Caco-2 (cell line): Measurements from ENCODE around the gene LRP1. TPM values are rescaled to one million over a fixed set of nuclear protein-coding genes. Genes with fewer than 3 reads are reported as not detected.

Experiments used
- BruUV-seq: library from RNA; stranded (reverse); fragments of 400-500 nt; replicated peaks from 2 replicates; lab custom pipeline; 2021; lab: Mats Ljungman, UMichigan
- CTCF ChIA-PET: fragments of 300-600 bp; sonication (Branson Sonifier 250); formaldehyde crosslinking; loops from one replicate; lab custom pipeline; 2022; ENCODE audit warnings: antibody characterized with exemption; lab: Charles Lee
- POLR2A ChIA-PET: fragments of 300-600 bp; sonication (Branson Sonifier 250); formaldehyde crosslinking; loops from one replicate; lab custom pipeline; 2022; ENCODE audit warnings: antibody characterized with exemption; lab: Charles Lee
- DNase-seq, 2 experiments: peaks; one replicate each; pipeline versions ENCODE4 v3.0.0 to v3.0.0-alpha.2; 2020 to 2022
- H3K27me3 ChIP-seq: replicated peaks from 2 replicates; pipeline ENCODE4 v1.6.0; 2011; ENCODE audit warnings: low read length; ENCODE audit not compliant: control insufficient read depth, insufficient read depth
- H3K36me3 ChIP-seq: 2 replicates; pipeline ENCODE4 v1.5.1; 2011; ENCODE audit warnings: low read length; ENCODE audit not compliant: control insufficient read depth, insufficient read depth
- H3K4me1 ChIP-seq: fragments of 250-450 bp; sonication (Bioruptor Pico); 2 replicates; pipeline ENCODE4 v1.5.1; 2020; ENCODE audit warnings: mild to moderate bottlenecking
- H3K4me3 ChIP-seq: 2 replicates; pipeline ENCODE4 v1.5.1; 2011; ENCODE audit warnings: low read depth, mild to moderate bottlenecking, control low read depth, low read length
- H3K9me3 ChIP-seq: fragments of 250-450 bp; sonication (Bioruptor Pico); 2 replicates; pipeline ENCODE4 v1.5.1; 2020; ENCODE audit warnings: mild to moderate bottlenecking, moderate library complexity
- H3K27ac Mint-ChIP-seq: one replicate; pipeline ENCODE4 v1.8.0; 2022; ENCODE audit warnings: mixed read lengths; ENCODE audit not compliant: unreplicated experiment
- H3K27me3 Mint-ChIP-seq: one replicate; pipeline ENCODE4 v1.8.0; 2022; ENCODE audit warnings: mixed read lengths; ENCODE audit not compliant: insufficient read depth, unreplicated experiment
- H3K36me3 Mint-ChIP-seq: one replicate; pipeline ENCODE4 v1.8.0; 2022; ENCODE audit warnings: mild to moderate bottlenecking, mixed read lengths; ENCODE audit not compliant: insufficient read depth, unreplicated experiment
- H3K4me1 Mint-ChIP-seq: one replicate; pipeline ENCODE4 v1.8.0; 2022; ENCODE audit warnings: low read depth, mixed read lengths; ENCODE audit not compliant: unreplicated experiment
- H3K4me3 Mint-ChIP-seq: one replicate; pipeline ENCODE4 v1.8.0; 2022; ENCODE audit warnings: mild to moderate bottlenecking, moderate library complexity, mixed read lengths; ENCODE audit not compliant: unreplicated experiment
- H3K9me3 Mint-ChIP-seq: one replicate; pipeline ENCODE4 v1.8.0; 2022; ENCODE audit warnings: mixed read lengths; ENCODE audit not compliant: unreplicated experiment
- intact Hi-C: fragments of 100-400 bp; cut with micrococcal nuclease; formaldehyde crosslinking; loops from one replicate; pipeline ENCODE4 v1.10.0; 2022; ENCODE audit not compliant: unreplicated experiment
- total RNA-seq: library from RNA; stranded (reverse); gene quantifications from 2 replicates; pipeline ENCODE4 v1.2.3, GENCODE V29; 2022
- TF ChIP-seq, protein P1 (sequence below), 2 experiments: fragments of 200-600 bp in 1 of 2; IDR thresholded peaks; 1 replicate in 1 of 2; 2 replicates in 1 of 2; pipeline versions ENCODE4 v1.5.1 to v1.8.0; 2011 to 2022; ENCODE audit warnings: antibody characterized with exemption in 1 of 2, control low read depth in 1 of 2, inconsistent platforms in 1 of 2, low read depth in 1 of 2, low read length in 1 of 2, mild to moderate bottlenecking in 1 of 2, moderate library complexity in 1 of 2; ENCODE audit not compliant: insufficient read depth in 1 of 2, severe bottlenecking in 1 of 2, unreplicated experiment in 1 of 2

The LRP1 gene
- total RNA-seq, 1 experiment from 2014 or later = 111 TPM

DNA sequence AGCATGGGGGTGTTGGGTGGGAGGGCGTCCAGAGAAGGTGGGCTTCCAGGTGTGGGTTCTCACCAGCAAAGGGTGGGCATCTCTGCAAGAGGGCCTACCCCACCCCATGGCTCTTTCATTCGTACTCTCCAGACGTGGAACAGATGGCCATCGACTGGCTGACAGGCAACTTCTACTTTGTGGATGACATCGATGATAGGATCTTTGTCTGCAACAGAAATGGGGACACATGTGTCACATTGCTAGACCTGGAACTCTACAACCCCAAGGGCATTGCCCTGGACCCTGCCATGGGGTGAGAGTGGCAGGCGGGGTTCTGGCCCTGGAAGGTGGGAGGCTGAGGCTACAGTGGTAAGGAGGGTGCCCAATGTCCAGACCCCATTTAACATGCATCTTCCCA lies 25.8 kb downstream of the LRP1 start:
- no peak for DNase-seq
- Histone ChIP-seq H3K9me3 (no peaks in the 10 kb centered on the region), H3K27me3 (no peaks in the 10 kb centered on the region), H3K4me1 (peaks cover 23% of the 10 kb centered on the region), H3K4me3 (no peak overlapping the region), H3K36me3 (peaks cover 7% of the 10 kb centered on the region)
- Mint-ChIP-seq H3K4me3 (no peak overlapping the region), H3K27me3 (no peaks in the 10 kb centered on the region), H3K9me3 (no peaks in the 10 kb centered on the region), H3K4me1 (peaks cover 25% of the 10 kb centered on the region), H3K27ac (no peak overlapping the region), H3K36me3 (peaks cover 80% of the 10 kb centered on the region)
- no TSS peak for BruUV-seq
- ChIA-PET CTCF (interaction anchor here (0.6 to 1.3 kb wide), 2 partner anchors 26 to 70 kb away, joined by 3 to 6 read pairs; partner anchors contain the start of gene LRP1), POLR2A (no interaction called here)
- intact Hi-C loops = no loop called here
- TF ChIP-seq, protein P1, sequence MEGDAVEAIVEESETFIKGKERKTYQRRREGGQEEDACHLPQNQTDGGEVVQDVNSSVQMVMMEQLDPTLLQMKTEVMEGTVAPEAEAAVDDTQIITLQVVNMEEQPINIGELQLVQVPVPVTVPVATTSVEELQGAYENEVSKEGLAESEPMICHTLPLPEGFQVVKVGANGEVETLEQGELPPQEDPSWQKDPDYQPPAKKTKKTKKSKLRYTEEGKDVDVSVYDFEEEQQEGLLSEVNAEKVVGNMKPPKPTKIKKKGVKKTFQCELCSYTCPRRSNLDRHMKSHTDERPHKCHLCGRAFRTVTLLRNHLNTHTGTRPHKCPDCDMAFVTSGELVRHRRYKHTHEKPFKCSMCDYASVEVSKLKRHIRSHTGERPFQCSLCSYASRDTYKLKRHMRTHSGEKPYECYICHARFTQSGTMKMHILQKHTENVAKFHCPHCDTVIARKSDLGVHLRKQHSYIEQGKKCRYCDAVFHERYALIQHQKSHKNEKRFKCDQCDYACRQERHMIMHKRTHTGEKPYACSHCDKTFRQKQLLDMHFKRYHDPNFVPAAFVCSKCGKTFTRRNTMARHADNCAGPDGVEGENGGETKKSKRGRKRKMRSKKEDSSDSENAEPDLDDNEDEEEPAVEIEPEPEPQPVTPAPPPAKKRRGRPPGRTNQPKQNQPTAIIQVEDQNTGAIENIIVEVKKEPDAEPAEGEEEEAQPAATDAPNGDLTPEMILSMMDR (IDR thresholded peaks at IDR 0.05; ENCODE audit: insufficient read depth in 1 of 2, low read depth in 1 of 2, low read length in 1 of 2, severe bottlenecking in 1 of 2, unreplicated experiment in 1 of 2) = no peak

DNA sequence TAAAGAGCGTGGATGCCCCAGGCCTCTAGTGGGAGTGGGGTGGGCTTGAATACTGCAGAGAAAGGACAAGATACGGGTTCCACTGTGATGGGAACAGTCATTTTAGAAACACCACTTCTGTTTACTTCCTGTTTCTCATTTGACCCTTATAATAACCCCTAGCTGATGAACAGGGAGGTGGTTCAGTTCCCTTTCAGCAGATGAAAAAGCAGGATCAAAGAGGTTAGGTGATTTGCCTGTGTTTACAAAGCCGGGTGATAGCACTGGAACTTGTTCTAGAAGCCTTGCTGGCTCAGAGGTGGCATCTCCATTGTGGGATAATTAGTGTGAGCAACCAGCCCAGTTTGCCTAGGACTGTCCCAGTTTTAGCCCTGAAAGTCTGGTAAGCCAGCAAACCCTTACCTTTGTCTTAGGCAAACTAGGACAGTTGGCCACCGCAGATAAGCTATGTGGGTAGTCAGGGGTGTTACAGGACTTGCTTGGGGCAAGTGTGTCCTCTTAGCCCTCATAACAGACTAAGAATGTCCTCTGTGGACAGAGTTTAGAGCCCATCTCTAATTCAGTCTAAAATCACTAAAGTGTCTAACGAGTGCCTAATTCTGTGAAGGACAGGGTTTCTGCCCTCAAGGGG lies 26.6 kb downstream of the LRP1 start:
- Histone ChIP-seq H3K9me3 (no peaks in the 10 kb centered on the region), H3K27me3 (no peaks in the 10 kb centered on the region), H3K36me3 (peaks cover 7% of the 10 kb centered on the region), H3K4me3 (no peak overlapping the region), H3K4me1 (peaks cover 15% of the 10 kb centered on the region)
- H3K27ac Mint-ChIP-seq = peak overlapping the region; percentile 13
- H3K4me3 Mint-ChIP-seq = no peak overlapping the region
- ChIA-PET POLR2A (interaction anchor here (0.6 kb wide), 2 partner anchors 27 to 43 kb away, joined by 4 to 7 read pairs; no protein-coding TSS in a partner anchor), CTCF (interaction anchor here (0.5 to 1.3 kb wide), 3 partner anchors 27 to 69 kb away, joined by 3 to 6 read pairs (median 4); partner anchors contain the start of gene LRP1)
- BruUV-seq = no TSS peak
- TF ChIP-seq, protein P1 (IDR thresholded peaks at IDR 0.05; ENCODE audit: insufficient read depth in 1 of 2, low read depth in 1 of 2, low read length in 1 of 2, severe bottlenecking in 1 of 2, unreplicated experiment in 1 of 2) = no peak
- H3K36me3 Mint-ChIP-seq = peaks cover 80% of the 10 kb centered on the region
- peaks cover 17% of the 10 kb centered on the region for H3K4me1 Mint-ChIP-seq
- no peaks in the 10 kb centered on the region for H3K27me3 Mint-ChIP-seq
- DNase-seq = no peak
- no peaks in the 10 kb centered on the region for H3K9me3 Mint-ChIP-seq
- intact Hi-C loops = no loop called here

DNA sequence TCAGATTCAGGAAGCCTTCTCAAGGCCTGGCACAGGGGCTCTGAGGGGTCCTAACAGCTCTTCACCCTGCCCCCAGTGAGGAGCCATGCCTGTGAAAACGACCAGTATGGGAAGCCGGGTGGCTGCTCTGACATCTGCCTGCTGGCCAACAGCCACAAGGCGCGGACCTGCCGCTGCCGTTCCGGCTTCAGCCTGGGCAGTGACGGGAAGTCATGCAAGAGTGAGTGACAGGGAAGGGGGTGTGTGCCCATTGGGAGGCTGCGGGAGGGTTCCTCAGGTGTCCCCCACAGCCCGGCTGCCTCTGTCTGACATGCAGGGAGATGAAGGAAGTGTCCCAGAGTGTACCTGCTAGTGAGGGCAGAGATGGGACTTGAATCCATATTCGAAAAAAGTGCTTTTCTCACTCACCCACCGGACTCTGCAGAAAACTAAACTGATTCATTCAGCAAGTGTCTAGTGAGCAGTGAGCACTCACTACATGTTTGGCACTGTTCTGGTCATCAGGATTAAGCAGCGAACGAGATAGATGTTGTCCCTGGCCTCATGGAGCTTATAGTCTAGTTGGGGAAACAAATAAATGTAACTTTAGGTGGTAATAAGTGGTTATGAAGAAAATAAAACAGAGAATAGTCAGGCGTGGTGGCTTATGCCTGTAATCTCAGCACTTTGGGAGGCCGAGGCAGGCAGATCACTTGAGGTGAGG lies 28.6 kb downstream of the LRP1 start:
- Histone ChIP-seq H3K4me3 (no peak overlapping the region), H3K36me3 (peaks cover 8% of the 10 kb centered on the region), H3K9me3 (no peaks in the 10 kb centered on the region), H3K27me3 (no peaks in the 10 kb centered on the region), H3K4me1 (peaks cover 15% of the 10 kb centered on the region)
- intact Hi-C loops = no loop called here
- CTCF ChIA-PET = no interaction called here
- no peaks in the 10 kb centered on the region for H3K9me3 Mint-ChIP-seq
- BruUV-seq = no TSS peak
- H3K27ac Mint-ChIP-seq = no peak overlapping the region
- TF ChIP-seq, protein P1 (IDR thresholded peaks at IDR 0.05; ENCODE audit: insufficient read depth in 1 of 2, low read depth in 1 of 2, low read length in 1 of 2, severe bottlenecking in 1 of 2, unreplicated experiment in 1 of 2) = no peak
- no peaks in the 10 kb centered on the region for H3K27me3 Mint-ChIP-seq
- H3K36me3 Mint-ChIP-seq = peaks cover 69% of the 10 kb centered on the region
- POLR2A ChIA-PET = no interaction called here
- DNase-seq = no peak
- H3K4me3 Mint-ChIP-seq = no peak overlapping the region
- peaks cover 17% of the 10 kb centered on the region for H3K4me1 Mint-ChIP-seq
